GM18499 (cell line): ENCODE data around the gene OR6S1.
"Not testable (repeated sequence)": the region's sequence is repeated elsewhere in the genome, so short reads cannot be mapped to it uniquely, and the experiment has no call there.

Experiments used
- ATAC-seq: cut with Tn5 transposase; IDR thresholded peaks from one replicate; pipeline ENCODE4 v1.9.1; 2021; ENCODE audit warnings: moderate number of reproducible peaks; ENCODE audit not compliant: insufficient read depth, unreplicated experiment

Gene OR6S1

DNA sequence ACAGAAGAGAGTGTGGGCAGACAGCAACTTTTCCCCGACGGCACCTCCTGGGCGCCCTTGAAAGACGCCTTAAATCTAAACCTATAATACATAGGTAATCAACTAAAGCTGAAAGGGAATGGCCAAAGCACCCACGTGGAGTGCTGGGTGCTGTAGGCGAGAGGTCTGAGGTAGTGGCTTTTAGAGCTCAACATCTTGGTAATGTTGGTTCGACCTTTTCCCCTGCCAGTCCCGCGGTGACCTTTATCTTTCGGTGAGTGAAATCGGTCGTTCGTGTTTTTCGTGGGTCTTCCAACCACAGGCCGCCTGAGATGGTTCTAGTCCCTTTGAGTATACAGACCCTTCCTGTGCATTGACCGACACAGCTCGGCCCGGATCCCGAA, 9.1 kb downstream of the OR6S1 start:
- ATAC-seq, result no peak

DNA sequence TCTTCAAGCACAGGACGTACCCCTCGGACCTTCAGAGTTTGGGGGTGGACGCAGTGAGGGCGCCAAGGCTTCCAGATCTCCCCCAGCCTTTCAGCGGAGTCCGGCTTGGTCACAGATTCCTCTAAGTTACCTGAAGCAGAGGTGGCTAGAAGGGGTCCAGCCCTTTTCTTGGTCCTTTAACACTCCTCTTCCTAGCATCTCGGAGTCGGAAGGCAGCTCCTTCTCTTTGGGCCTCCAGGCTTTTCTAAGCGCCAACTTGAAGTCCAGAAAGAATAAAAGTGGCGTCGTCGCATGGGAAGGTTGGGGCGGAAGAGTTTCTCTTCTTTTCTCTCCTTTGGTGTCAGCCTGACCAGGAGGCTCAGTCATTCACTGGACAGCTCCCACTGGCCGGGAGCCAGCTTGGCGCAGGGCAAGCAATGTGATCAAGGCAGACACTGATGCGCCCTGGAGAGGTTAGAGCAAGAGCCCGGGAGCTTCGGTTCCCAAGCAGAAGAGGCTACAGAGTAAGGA, 9.6 kb downstream of the OR6S1 start:
- ATAC-seq, result no peak

DNA sequence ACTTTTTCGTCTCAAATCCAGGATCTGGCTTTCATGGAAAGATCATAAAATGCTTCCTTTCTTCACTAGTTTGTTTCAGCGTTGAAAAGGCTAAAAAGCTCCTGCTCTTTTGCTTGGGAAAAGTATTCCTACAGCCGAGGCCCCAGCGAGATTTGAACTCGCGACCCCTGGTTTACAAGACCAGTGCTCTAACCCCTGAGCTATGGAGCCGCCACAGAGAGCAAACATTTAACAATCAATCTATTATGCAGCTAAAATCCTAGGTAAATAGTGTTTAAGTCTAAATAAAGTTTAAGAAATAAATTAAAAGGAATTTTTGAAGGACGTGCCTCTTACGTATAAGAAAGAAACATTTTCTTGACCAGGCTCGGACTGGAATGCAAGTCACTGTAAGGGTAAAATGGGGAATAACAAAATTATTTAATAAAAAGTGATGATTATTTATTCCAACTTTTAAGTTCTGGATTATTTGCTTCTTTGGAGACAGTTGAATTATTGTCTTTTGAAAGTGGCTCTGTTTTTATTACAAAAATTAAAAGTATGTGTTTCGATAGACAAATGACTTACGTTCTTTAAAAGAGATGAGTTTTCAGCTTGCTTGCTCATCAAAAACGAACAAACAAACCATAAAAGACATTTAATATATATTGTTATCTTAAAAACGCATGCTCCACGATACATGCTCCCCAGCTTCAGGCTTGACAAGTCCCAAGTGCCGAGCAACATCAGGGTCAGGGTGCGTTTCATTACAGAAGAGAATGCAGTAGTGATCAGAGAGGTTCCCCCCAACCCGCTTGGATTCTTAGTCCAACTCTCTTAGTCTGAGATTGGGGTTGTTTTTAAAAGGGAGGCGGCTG, 10.2 kb downstream of the OR6S1 start:
- no peak for ATAC-seq

DNA sequence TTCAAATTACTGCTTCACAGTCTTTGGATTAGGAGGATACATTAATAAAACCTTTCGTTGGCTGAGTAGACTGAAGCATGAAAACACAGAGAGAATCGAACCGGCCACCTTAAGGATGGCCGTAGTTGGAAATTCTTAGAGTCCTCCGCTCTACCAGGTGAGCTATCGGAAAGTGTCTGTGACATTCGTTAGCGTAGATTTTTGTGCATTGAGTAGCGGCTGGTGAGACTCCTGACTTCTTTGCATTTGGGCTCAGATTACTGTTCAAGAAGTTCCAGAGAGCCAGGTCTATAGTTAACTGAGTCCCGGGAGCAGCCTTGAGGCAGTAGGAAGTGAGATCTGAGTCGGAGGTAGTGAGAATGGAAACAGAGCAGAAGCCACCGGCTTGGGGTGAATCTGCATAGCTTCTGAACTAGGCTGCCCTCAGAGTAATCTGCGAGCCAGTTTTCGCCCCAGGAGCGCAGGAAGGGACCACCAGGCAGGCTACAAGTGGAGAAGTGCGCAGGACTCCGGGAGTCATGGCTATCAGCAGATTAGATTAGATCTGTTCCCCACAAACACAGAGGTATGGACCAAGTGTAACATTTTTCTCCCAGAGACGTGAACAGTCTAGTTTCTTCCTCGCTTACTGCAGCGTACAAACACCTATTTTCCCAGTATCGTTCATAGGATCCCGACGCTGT, 11.0 kb downstream of the OR6S1 start:
- no peak for ATAC-seq

DNA sequence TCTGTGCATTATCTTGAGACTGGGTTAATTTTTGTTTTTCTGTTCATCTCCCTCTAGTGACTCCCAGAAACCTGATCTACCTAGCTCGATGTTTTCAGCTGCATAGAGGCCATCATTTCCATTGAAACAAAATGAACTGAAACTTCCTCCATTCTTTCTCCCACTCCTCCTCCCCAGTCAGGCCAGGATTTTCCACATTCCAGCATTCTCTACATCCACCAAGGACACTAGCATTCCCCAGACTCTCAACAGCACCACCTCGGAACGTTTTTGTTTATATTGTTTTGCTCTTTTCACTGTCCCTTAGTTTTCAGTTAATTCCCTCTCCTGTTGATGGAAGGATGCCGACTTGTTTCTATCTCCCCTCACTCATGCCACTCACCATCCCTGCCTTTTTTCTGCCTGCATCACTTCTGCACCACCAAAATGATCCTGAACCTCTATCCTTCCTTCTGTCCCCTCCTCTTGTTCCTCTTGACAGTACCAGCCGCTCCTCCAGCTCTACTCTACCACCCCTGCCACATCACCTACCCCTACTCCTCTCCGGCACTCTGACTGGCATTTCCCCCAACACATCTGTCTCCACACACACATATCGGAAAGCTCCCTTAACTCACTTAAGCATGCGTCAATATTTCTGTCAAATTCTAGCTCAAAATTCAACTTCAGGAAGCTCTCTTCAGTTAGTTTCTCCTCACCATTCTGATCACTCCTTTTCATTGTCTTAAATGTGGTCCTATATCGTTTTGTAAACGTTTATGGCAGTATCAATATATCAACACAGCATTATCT, 13.2 kb downstream of the OR6S1 start:
- ATAC-seq, result no peak

DNA sequence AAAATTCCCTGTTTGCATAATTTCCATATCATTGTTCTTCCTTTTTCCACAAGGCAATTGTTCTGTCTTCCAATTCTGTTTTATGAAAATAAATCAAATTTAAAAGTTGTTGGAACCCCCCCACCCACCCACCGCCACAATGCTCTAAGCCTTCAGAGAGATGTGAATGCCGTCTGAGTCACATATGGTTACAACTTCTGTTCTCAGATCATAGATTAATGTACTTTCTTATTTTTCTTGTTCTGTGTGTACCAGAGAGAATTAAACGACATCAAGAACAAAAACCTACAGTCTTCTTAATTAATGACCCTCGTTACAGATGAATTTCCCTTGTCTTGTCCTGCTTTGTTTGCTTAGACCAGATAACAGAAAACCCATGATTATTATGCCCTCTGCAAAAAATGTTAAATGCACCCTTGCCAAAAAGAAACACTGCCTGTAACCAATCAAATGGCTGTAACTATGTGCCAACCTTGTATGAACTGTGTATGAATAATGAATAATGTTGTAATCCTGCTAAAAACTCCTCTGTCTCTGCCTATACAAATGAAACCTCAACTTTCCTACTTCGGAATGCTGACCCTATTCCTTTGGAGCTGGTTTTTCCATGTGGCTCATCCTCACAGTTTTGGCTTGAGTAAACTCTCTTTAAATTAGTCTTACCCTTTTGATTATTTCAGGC, 14.0 kb downstream of the OR6S1 start:
- no peak for ATAC-seq

DNA sequence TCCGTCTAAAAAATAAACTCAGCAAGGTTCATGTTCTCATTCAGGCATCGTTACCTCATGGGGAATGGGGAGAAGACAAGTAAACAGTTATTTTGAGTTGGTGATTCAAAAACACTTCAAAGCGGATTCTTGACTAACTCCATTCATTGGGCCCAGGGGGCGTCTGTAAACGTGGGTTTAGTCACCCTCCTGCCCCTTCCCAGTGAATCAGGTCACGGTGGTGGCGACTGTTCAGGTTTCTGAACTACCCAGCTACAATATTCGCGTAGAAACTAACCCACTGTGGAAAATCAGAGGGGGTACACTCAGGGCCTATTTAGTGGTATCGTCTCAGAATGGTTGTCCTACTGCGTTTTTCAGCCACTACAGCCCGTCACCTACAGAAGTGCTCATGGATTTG, 15.2 kb downstream of the OR6S1 start:
- no peak for ATAC-seq

DNA sequence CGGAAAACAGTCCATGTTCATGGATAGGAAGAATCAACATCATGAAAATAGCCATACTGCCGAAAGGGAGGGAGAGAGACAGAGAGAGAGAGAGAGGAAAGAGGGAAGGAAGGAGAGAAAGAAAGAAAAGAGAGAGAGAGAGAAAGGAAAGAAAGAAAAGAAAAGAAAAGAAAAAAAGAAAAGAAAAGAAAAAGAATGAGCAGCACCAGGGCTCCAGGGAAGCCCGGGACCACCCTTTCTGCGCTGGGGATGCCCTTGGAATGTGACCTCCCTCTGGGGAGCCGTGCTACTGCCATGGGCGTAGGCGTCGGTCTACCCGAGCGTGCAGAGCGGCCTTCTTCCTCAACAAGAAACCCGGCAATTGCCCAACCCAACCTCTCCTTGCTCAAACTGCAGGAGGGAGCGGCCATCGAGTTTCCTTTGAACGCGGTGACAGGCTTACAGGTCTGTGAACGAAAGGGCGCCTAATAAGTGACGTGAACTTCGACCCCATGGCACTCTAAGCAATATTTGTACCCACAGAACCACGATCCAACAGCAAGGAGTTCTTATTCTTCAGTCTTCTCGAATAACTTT, 16.9 kb downstream of the OR6S1 start:
- no peak for ATAC-seq

DNA sequence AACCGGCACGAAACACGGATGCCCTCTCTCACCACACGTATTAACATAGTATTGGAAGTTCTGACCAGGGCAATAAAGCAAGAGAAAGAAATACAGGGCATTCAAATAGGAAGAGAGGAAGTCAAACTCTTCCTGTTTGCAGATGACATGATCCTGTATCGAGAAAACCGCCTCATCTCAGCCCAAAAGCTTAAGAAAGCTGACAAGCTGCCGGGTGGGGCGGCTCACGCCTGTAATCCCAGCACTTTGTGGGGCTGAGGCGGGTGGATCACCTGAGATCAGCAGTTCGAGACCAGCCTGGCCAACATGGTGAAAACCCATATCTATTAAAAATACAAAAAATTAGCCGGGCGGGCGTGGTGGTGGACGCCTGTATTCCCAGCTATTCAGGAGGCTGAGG, 17.7 kb downstream of the OR6S1 start:
- ATAC-seq, result no peak

DNA sequence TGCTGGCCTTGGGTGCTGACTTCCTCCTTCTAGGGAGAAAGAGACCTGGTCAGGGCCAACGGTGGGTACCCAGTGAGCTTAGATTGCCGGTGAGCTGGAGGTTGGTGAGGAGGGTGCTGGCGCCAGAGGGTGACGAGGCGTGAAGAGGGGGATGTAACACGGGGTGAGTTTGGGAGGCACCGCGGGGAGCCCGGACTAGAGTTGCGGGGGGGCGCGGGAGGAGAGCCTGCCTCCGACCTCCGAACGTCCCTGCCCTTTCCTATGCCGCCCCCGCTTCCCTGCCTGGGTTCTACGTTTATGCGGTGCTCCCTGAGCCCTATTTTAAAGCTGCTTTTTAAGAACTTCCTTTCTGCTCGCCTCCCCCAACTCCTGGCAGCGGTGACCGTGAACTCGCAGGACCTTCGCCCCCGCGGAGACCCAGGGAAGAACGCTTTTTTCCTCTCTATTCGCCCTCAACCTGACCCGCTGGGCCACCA, 18.6 kb downstream of the OR6S1 start:
- no peak for ATAC-seq

DNA sequence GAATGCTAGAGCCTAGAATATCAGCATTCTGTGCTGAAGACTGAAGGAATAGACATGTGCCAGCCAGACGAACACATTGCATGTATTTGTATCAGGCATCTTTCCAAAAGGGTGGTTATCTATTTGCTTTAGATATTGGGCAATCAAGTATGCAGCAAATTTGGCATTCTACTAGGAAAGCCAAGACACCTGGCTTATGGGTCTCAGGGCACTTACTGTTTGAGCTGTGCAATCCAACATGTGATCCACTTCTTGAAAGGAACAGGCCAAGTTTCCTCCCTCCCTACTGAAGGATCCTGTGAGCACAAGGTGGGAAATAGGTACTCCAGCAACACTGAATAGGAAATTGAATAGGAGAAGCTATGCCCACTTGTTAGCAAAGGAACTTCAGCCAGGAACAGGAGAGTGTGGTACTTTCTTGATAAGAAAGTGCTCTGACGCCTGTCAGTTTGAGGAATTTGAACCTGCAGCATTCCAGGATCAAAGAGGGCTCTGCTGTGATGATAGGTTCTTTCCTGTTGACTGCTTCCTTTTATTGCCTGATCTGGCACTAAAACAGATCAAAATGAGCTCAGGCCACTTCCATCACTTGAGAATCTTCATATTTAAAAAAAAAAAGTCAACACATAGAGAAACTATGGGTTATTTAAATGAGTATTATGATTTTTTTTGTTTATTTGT, 20.6 kb downstream of the OR6S1 start:
- no peak for ATAC-seq

DNA sequence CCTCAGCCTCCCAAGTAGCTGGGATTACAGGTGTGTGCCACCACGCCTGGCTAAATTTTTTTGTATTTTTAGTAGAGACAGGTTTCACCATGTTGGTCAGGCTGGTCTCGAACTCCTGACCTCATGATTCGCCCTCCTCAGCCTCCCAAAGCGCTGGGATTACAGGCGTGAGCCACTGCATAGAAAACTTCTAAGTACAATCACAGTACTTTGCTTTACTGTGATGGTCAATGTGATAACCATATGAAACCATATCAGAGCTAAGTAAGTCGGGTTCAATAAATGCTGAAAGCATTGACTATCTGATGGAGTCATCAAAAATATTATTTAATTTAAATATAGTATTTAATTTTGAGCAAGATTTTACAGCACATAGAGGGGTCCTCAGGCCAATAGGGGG, 21.8 kb downstream of the OR6S1 start:
- ATAC-seq, result not testable (repeated sequence)

DNA sequence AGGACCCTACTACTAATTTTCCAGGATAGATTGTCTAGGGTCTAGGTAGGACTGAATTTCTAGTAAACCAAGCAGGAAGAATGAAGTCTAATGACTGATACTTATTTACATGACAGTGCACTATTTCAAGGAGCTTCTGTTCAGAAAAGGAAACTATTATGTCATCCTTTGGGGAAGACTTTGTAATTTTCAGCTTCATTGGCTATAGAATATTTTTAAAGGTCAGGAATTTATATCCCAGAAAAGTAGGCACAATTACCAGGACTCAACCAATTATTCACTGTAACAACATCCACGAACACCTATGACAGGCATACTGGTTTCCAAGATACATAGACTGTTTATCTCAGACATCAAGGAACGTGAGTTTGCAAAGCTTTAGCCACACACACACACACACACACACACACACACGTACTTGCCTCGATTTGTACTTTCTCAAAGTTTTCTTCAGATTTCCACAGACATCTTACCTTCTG, 23.2 kb downstream of the OR6S1 start:
- ATAC-seq, result no peak

DNA sequence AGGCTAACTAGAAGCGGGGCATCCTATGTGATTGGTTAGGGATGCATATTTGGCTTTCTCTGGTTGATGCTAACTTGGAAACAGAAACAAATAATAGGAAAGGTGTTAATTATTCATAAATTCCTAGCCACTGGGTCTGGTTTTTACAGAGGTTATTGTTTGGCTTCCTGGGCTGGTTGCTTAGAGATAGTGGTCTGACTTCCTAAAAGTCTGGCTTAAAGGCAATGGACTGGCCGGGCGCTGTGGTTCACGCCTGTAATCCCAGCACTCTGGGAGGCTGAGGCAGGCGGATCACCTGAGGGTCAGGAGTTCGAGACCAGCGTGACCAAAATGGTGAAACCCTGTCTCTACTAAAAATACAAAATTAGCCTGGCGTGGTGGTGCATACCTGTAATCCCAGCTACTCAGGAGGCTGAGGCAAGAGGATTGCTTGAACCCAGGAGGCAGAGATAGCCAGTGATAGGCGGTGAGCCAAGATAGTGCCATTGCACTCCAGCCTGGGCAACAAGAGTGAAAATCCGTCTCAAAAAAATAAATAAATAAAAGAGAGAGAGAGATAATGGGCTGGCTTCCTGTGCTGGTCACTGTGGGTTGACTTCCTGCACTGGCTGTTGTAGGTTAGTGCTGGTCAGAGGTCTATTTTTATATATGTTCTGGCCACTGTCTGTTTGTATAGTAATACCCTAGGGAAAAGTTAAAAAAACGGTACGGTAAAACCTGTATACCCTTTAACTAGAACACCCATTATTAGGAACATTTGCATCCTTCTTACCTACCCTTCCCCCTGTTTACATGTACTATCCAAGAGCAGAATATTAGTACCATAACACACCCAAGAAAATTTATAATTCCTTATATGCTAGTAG, 24.1 kb downstream of the OR6S1 start:
- peak; percentile 29 for ATAC-seq

DNA sequence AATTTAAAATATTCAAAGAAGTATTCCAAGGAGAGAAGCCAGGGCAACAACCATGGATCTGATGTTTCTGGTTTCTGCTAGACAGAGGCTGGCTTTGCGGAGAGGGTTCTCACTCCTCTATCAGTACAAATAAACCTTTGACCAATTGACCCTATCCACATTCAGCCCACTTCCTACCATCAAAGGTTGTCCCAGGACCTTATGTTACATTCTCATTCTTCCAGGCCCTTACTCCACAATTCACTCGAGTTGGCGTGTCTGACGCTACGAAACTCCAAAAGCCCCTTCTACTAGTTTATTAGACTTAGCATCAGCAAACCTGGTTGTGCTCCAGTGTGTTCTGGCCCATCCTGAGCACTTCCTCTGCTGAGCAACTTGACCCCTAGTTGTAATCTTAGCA, 25.5 kb downstream of the OR6S1 start:
- no peak for ATAC-seq

DNA sequence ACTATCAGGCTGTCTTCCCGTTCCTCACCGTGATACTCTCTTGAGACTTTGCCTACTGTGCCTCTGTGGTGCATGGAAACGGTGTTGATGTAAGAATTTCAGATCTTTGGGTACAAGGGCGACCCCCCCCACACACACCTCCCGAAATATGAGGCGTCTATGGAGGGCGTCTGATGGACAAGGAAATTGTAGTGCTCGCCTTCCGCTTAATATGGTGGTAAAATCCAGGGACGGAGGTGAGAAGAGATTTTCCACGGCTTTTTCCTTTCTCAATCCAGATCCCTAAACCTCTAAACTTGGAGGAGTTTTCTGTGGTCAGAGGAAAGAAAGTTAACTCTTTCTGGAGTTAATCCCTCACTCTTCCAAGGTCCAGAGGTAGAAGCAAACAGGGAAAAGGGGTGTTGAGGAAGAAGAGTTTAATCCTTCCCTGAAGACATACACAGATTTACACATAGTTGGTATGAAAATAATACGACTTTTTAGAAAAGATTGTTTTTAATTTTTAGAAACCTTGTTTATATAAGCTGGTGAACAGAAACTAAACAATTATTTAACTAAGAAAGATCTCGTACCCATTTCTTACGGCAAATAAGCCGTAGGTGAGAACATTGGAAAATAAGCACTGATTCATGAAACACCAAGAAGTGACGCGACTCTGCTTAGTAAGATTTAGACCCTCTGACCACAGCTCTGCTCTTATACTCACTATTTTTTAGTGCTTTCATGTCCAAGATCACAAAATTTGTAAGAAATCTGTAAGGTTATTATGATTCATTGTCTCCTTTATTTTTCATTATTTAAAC, 27.3 kb downstream of the OR6S1 start:
- ATAC-seq, result no peak
